Activated T-helper 1 cell treated with Interleukin-2 at 50 U/mL for 16 hours (primary cell): ENCODE data around the gene SMIM3.
"Not testable (repeated sequence)": the region's sequence is repeated elsewhere in the genome, so short reads cannot be mapped to it uniquely, and the experiment has no call there.

ENCODE experiments used
- DNase-seq: peaks from one replicate; pipeline ENCODE4 v3.0.0-alpha.2; 2020; ENCODE audit warnings: low read depth

Gene SMIM3

GRCh38 chr5:150794927-150795326 lies 16.4 kb downstream of the SMIM3 start:
- DNase-seq = no peak

DNA sequence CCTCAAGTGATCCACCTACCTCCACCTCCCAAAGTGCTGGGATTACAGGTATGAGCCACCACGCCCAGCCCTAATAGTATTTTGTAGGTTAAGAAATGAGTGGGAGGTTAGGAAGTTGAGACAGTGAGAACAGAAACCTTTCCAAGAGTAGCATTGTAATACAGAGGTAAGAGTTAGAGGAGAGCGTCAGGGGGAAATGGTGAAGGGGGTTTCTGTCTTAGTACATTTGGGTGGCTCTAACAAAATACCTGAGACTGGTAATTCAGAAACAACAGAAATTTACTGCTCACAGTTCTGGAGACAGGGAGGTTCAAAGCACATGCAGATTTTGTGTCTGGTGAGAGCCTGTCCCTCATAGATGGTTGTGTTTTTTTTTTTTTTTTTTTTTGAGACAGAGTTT lies 18.8 kb downstream of the SMIM3 start:
- DNase-seq = no peak

DNA sequence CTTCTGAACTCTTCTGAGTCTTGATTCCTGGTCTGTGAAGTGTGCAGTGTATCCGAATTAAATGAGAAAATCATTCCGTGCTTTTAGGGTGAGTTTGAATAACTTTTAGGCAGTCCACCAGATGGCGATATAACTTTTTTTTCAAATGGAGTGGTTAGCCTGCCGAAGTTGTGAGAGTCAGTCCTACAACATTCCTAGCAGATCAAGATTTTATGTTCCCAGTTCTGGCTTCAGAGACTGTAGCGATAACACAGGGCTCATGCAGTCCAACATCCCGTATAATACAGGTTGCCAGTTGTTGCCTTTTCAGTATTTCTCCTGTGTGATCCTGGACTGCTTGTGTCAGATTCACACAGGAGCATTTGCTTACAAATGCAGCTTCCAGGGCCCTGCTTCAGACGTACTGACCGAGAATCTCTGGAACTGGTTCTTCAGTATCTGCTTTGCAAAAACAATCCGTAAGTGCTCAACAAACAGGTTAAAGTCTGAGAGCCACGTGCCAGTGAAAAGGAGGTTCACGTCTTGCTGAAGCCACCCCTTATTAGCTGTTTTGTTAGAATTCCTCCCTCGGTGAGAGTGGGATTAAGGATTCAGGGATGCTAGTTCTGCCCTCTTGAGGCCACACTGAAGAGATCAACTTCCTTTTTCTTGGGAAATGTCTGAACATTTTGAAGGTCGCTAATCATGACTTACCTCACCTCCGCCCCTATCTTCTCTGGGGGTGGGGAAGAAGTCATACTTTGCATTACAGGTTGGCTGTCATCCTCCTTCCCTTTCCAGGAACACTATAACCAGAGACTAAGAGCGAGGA lies 22.8 kb downstream of the SMIM3 start:
- DNase-seq = no peak

DNA sequence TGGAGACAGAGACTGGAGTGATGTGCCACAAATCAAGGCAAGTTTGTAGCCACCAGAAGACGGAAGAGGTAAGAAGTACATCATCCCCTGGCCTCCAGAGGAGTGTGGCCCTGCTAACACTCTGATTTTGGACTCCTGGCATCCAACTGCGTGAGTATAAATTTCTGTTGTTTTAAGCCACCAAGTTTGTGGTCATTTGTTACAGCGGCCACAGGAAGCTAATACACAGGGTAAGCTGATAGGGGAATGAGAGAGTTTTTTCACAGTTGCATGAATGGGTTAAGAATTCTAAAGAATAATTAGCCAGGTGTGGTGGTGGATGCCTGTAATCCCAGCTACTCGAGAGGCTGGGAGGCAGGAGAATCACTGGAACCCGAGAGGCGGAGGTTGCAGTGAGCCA lies 25.8 kb downstream of the SMIM3 start:
- no peak for DNase-seq

DNA sequence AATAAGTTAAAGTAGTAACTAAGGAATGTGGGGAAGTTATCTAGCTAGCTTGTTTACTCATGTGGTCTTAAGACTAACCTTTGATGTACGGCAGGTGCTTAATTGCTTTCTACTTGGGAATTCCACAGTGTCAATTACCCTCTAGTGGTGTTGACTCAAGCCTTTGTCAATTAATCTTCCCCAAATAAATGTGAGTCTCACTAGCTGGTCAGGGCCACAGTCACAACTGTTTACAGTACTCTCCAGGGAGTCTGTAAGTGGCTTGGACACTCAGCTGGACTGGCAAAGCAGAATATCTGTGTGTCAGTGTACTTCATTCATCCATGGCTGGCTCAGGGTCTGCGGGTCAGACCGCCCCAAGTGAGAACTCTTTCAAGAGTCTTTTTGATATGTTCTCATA lies 30.8 kb downstream of the SMIM3 start:
- DNase-seq = no peak

DNA sequence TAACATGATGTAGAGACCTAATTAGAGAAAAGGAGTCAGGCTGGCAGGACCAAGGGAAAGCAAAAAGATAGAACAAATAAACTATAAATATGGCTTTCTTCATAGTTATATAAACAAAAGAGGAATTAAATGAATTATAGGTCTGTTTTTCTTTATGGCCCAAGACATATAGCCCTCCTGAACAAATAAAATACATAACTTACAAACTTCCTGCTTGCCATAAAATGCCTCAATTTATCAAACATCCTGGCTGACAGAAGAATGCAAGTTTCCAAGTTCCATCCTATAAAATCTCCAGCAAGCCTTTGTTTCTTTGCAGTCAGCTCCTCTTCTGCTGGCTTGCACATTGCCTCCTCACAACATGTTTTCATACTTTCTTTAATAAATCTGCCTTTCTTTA lies 36.5 kb downstream of the SMIM3 start:
- no peak for DNase-seq

- DNase-seq = no peak
Measured at GRCh38 chr5:150816946-150817345, 38.4 kb downstream of the SMIM3 start.

DNA sequence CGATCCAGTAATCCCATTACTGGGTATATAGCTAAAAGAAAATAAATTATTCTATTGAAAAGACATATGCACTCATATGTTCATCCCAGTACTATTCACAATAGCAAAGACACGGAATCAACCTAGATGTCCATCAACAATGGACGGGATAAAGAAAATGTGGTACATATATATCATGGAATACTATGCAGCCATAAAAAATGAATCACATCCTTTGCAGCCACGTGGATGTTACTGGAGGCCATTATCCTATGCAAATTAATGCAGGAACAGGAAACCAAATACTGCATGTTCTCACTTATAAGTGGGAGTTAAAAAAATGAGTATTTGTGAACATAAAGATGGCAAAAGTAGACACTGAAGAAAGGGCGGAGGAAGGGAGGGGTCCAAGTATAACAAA lies 51.2 kb downstream of the SMIM3 start:
- DNase-seq = no peak

DNA sequence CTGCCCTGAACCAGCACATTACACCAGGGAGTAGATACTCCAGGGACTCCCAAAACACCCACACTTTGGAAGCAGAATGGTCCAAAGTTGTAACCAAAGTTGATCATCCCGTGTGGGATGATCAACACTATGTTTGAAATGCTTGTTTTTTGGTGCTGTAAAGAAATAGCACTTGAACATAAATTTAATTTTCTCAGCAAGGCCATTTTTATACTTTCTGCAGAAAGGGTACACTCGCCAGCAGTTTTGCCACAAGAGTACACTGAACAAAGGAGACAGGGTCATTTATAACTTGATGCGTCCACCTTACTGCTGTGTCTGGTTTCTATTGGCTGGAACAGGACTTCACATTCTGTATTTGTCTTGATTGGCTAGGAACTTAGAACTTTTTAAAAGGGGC lies 53.3 kb downstream of the SMIM3 start:
- not testable (repeated sequence) for DNase-seq

DNA sequence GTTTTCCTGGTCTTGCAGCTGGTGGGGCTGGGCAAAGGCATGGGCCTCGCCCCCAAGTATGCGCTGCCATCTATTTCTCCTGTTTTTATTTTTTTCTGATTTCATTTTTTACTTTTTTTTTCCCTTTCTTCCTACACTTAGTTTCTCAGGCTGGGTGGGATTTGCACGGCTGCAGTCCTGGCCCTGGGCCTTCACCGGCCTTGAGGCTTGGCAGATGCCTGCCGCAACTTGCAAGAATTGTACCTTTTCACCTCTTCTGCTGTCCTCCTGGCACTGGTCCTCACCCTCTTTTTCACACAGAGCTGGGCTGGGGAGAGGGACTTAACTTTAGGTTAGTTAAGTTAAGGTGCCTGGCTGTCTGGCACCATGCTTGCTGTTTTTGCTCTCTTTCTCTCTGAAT lies 57.5 kb downstream of the SMIM3 start:
- DNase-seq = no peak

- DNase-seq = no peak
Measured at GRCh38 chr5:150836703-150837102, 58.1 kb downstream of the SMIM3 start.

GRCh38 chr5:150845185-150845859 lies 66.8 kb downstream of the SMIM3 start:
- DNase-seq = not testable (repeated sequence)

DNA sequence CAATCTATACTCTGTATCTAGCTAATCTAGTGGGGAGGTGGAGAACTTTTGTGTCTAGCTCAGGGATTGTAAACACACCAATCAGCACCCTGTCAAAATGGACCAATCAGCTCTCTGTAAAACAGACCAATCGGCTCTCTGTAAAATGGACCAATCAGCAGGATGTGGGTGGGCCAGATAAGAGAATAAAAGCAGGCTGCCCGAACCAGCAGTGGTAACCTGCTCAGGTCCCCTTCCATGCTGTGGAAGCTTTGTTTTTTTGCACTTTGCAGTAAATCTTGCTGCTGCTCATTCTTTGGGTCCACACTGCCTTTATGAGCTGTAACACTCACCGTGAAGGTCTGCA lies 67.7 kb downstream of the SMIM3 start, which contains the start of gene IRGM:
Gene IRGM (plus strand): TSS at position 214 of the 346 bp plus-strand sequence. CDS start 1,603 bp downstream, outside the sequence.
- not testable (repeated sequence) for DNase-seq
